ENCODE results near the gene MTHFD2.

The MTHFD2 gene

GRCh38 chr2:74188018-74188601 is 10.3 kb upstream of the MTHFD2 start:
- H3K36me3 ChIP-seq (ENCODE audit: insufficient read depth, low read length): no peaks in the 10 kb centered on the region
- H4K20me1 ChIP-seq (ENCODE audit: insufficient read depth, low read length, poor library complexity, severe bottlenecking): no peaks in the 10 kb centered on the region
- no peaks in the 10 kb centered on the region for H3K4me1 ChIP-seq (ENCODE audit: insufficient read depth, low read length, poor library complexity, severe bottlenecking)
- H3K9ac ChIP-seq (ENCODE audit: low read depth, low read length, poor library complexity, severe bottlenecking): no peak overlapping the region
- H3K9me3 ChIP-seq (ENCODE audit: insufficient read depth, low read depth, low read length): no peaks in the 10 kb centered on the region
- no peaks in the 10 kb centered on the region for H3K9me2 ChIP-seq (replicated peaks; ENCODE audit: low read depth, low read length)
- H3F3A ChIP-seq (ENCODE audit: low read depth): no peaks in the 10 kb centered on the region
- H2AFZ ChIP-seq (ENCODE audit: low read length): no peak overlapping the region; the same call in 1 of the 2 replicates
- no peak overlapping the region for H3K4me3 ChIP-seq (ENCODE audit: low read length, poor library complexity, severe bottlenecking)
- no peak for TF ChIP-seq CTCF (conservative IDR thresholded peaks at IDR 0.05; ENCODE audit: low read length)
- TF ChIP-seq EZH2phosphoT487 (IDR thresholded peaks at IDR 0.05; ENCODE audit: borderline replicate concordance): no peak
- no peaks in the 10 kb centered on the region for H3K27me3 ChIP-seq (ENCODE audit: insufficient read depth, low read length, poor library complexity, severe bottlenecking)
- H3K4me2 ChIP-seq (ENCODE audit: low read depth, low read length, poor library complexity, severe bottlenecking): no peak overlapping the region
- no peaks in the 10 kb centered on the region for H3K79me2 ChIP-seq (ENCODE audit: insufficient read depth, low read length)

GRCh38 chr2:74188696-74189095 is 9.7 kb upstream of the MTHFD2 start:
- no peak overlapping the region for H3K4me3 ChIP-seq (ENCODE audit: low read length, poor library complexity, severe bottlenecking)
- H3F3A ChIP-seq (ENCODE audit: low read depth): no peaks in the 10 kb centered on the region
- H3K9me3 ChIP-seq (ENCODE audit: insufficient read depth, low read depth, low read length): no peaks in the 10 kb centered on the region
- no peaks in the 10 kb centered on the region for H3K36me3 ChIP-seq (ENCODE audit: insufficient read depth, low read length)
- no peaks in the 10 kb centered on the region for H3K79me2 ChIP-seq (ENCODE audit: insufficient read depth, low read length)
- no peak overlapping the region for H3K4me2 ChIP-seq (ENCODE audit: low read depth, low read length, poor library complexity, severe bottlenecking)
- no peak overlapping the region for H3K9ac ChIP-seq (ENCODE audit: low read depth, low read length, poor library complexity, severe bottlenecking)
- H4K20me1 ChIP-seq (ENCODE audit: insufficient read depth, low read length, poor library complexity, severe bottlenecking): no peaks in the 10 kb centered on the region
- no peaks in the 10 kb centered on the region for H3K27me3 ChIP-seq (ENCODE audit: insufficient read depth, low read length, poor library complexity, severe bottlenecking)
- no peak overlapping the region for H2AFZ ChIP-seq (ENCODE audit: low read length)
- no peaks in the 10 kb centered on the region for H3K4me1 ChIP-seq (ENCODE audit: insufficient read depth, low read length, poor library complexity, severe bottlenecking)
- no peaks in the 10 kb centered on the region for H3K9me2 ChIP-seq (replicated peaks; ENCODE audit: low read depth, low read length)
- no peak for TF ChIP-seq EZH2phosphoT487 (IDR thresholded peaks at IDR 0.05; ENCODE audit: borderline replicate concordance)

- H3K9ac ChIP-seq (ENCODE audit: low read depth, low read length, poor library complexity, severe bottlenecking): no peak overlapping the region
- 0 out of 2 replicates have a peak overlapping the region, but pooled peaks have one; percentile 28 for H2AFZ ChIP-seq (ENCODE audit: low read length)
- H3F3A ChIP-seq (ENCODE audit: low read depth): no peaks in the 10 kb centered on the region
- H3K36me3 ChIP-seq (ENCODE audit: insufficient read depth, low read length): no peaks in the 10 kb centered on the region
- H3K79me2 ChIP-seq (ENCODE audit: insufficient read depth, low read length): no peaks in the 10 kb centered on the region
- no peaks in the 10 kb centered on the region for H4K20me1 ChIP-seq (ENCODE audit: insufficient read depth, low read length, poor library complexity, severe bottlenecking)
- no peaks in the 10 kb centered on the region for H3K9me3 ChIP-seq (ENCODE audit: insufficient read depth, low read depth, low read length)
- peaks cover 2% of the 10 kb centered on the region for H3K4me1 ChIP-seq (ENCODE audit: insufficient read depth, low read length, poor library complexity, severe bottlenecking)
- H3K9me2 ChIP-seq (replicated peaks; ENCODE audit: low read depth, low read length): no peaks in the 10 kb centered on the region
- H3K27me3 ChIP-seq (ENCODE audit: insufficient read depth, low read length, poor library complexity, severe bottlenecking): no peaks in the 10 kb centered on the region
- no peak overlapping the region for H3K4me2 ChIP-seq (ENCODE audit: low read depth, low read length, poor library complexity, severe bottlenecking)
- TF ChIP-seq EZH2phosphoT487 (IDR thresholded peaks at IDR 0.05; ENCODE audit: borderline replicate concordance) (no peak), CTCF (conservative IDR thresholded peaks at IDR 0.05; ENCODE audit: low read length) (no peak)
- H3K4me3 ChIP-seq (ENCODE audit: low read length, poor library complexity, severe bottlenecking): no peak overlapping the region
Observed at GRCh38 chr2:74191596-74192380, 6.6 kb upstream of the MTHFD2 start.

Data from Loucy (cell line).